Mesenchymal stem cell (in vitro differentiated cells and primary cell): Measurements from ENCODE around the gene RBM18.

Source experiments
- DNase-seq: peaks from one replicate; pipeline ENCODE4 v3.0.0-alpha.2; 2013
- H2AFZ ChIP-seq: one replicate; pipeline ENCODE4 v1.6.1; 2013; ENCODE audit warnings: low read depth, mild to moderate bottlenecking, control low read depth, inconsistent platforms, low read length, moderate library complexity
- H2AK5ac ChIP-seq: 2 replicates; pipeline ENCODE4 v1.6.1; 2013; ENCODE audit warnings: low read length, moderate library complexity, mild to moderate bottlenecking, inconsistent platforms; ENCODE audit not compliant: severe bottlenecking
- H2BK120ac ChIP-seq: one replicate; pipeline ENCODE4 v1.6.1; 2013; ENCODE audit warnings: low read depth, mild to moderate bottlenecking, inconsistent platforms, low read length, moderate library complexity
- H2BK12ac ChIP-seq, 2 experiments: one replicate each; pipeline ENCODE4 v1.6.1; 2013; ENCODE audit warnings: inconsistent platforms in 2 of 2, low read length in 2 of 2, mild to moderate bottlenecking in 2 of 2, moderate library complexity in 2 of 2, control low read depth in 1 of 2
- H2BK15ac ChIP-seq: one replicate; pipeline ENCODE4 v1.6.1; 2013; ENCODE audit warnings: mild to moderate bottlenecking, low read depth, inconsistent platforms; ENCODE audit not compliant: poor library complexity, severe bottlenecking
- H2BK5ac ChIP-seq: 2 replicates; pipeline ENCODE4 v1.6.1; 2013; ENCODE audit warnings: low read depth, mild to moderate bottlenecking, low read length, control low read depth, inconsistent platforms; ENCODE audit not compliant: poor library complexity, severe bottlenecking
- H3K14ac ChIP-seq, 2 experiments: one replicate each; pipeline ENCODE4 v1.6.1; 2013; ENCODE audit warnings: inconsistent platforms in 2 of 2, low read length in 2 of 2, control low read depth in 1 of 2, mild to moderate bottlenecking in 1 of 2, moderate library complexity in 1 of 2
- H3K18ac ChIP-seq, 2 experiments: one replicate each; pipeline ENCODE4 v1.6.1; 2013; ENCODE audit warnings: inconsistent platforms in 2 of 2, low read length in 2 of 2, control low read depth in 1 of 2, low read depth in 1 of 2, mild to moderate bottlenecking in 1 of 2
- H3K23ac ChIP-seq, 2 experiments: one replicate each; pipeline ENCODE4 v1.6.1; 2013; ENCODE audit warnings: inconsistent platforms in 2 of 2, low read length in 2 of 2, mild to moderate bottlenecking in 2 of 2, moderate library complexity in 2 of 2, control low read depth in 1 of 2
- H3K27ac ChIP-seq: 2 replicates; pipeline ENCODE4 v1.5.1; 2013; ENCODE audit warnings: mild to moderate bottlenecking, moderate library complexity, low read length, control low read depth, inconsistent platforms; ENCODE audit not compliant: poor library complexity, severe bottlenecking
- H3K27me3 ChIP-seq, 2 experiments: 2 replicates each; pipeline versions ENCODE4 v1.6.1 to v1.7.0; 2013; ENCODE audit warnings: low read length in 2 of 2, mild to moderate bottlenecking in 2 of 2, moderate library complexity in 2 of 2, control low read depth in 1 of 2, inconsistent platforms in 1 of 2; ENCODE audit not compliant: control insufficient read depth in 1 of 2, insufficient read depth in 1 of 2
- H3K36me3 ChIP-seq, 2 experiments: 2 replicates each; pipeline versions ENCODE4 v1.6.1 to v1.7.0; 2013; ENCODE audit warnings: low read length in 2 of 2, control low read depth in 1 of 2, inconsistent platforms in 1 of 2, low read depth in 1 of 2, mild to moderate bottlenecking in 1 of 2; ENCODE audit not compliant: insufficient read depth in 2 of 2, control insufficient read depth in 1 of 2
- H3K4ac ChIP-seq, 2 experiments: one replicate each; pipeline ENCODE4 v1.6.1; 2013; ENCODE audit warnings: inconsistent platforms in 2 of 2, low read length in 2 of 2, mild to moderate bottlenecking in 2 of 2, moderate library complexity in 2 of 2, control low read depth in 1 of 2, low read depth in 1 of 2
- H3K4me1 ChIP-seq: 2 replicates; pipeline ENCODE4 v1.6.1; 2013; ENCODE audit warnings: low read depth, low read length, control low read depth; ENCODE audit not compliant: control insufficient read depth, insufficient read depth
- H3K4me2 ChIP-seq: 2 replicates; pipeline ENCODE4 v1.6.1; 2013; ENCODE audit warnings: low read length, mild to moderate bottlenecking, inconsistent platforms; ENCODE audit not compliant: poor library complexity, severe bottlenecking
- H3K4me3 ChIP-seq, 2 experiments: 2 replicates each; pipeline versions ENCODE4 v1.5.1 to v1.7.0; 2013; ENCODE audit warnings: low read length in 2 of 2, mild to moderate bottlenecking in 2 of 2, control low read depth in 1 of 2, low read depth in 1 of 2; ENCODE audit not compliant: insufficient read depth in 1 of 2
- H3K79me1 ChIP-seq: replicated peaks from 2 replicates; pipeline ENCODE4 v1.6.1; 2013; ENCODE audit warnings: mild to moderate bottlenecking, control low read depth, low read length, inconsistent platforms; ENCODE audit not compliant: poor library complexity, severe bottlenecking
- H3K9ac ChIP-seq: 2 replicates; pipeline ENCODE4 v1.7.0; 2013; ENCODE audit warnings: mild to moderate bottlenecking, low read length, moderate library complexity
- H3K9me3 ChIP-seq: 2 replicates; pipeline ENCODE4 v1.7.0; 2013; ENCODE audit warnings: mild to moderate bottlenecking, low read length; ENCODE audit not compliant: control insufficient read depth
- H4K8ac ChIP-seq: one replicate; pipeline ENCODE4 v1.6.1; 2013; ENCODE audit warnings: inconsistent platforms, mild to moderate bottlenecking, low read length, moderate library complexity
- H4K91ac ChIP-seq: one replicate; pipeline ENCODE4 v1.6.1; 2013; ENCODE audit warnings: mild to moderate bottlenecking, low read length, inconsistent platforms
- WGBS: methylation state at CpG from one replicate; pipeline ENCODE4 v1.1.7; 2013; ENCODE audit warnings: mixed read lengths; 5-methylcytosine and 5-hydroxymethylcytosine counted together

RBM18 gene

DNA sequence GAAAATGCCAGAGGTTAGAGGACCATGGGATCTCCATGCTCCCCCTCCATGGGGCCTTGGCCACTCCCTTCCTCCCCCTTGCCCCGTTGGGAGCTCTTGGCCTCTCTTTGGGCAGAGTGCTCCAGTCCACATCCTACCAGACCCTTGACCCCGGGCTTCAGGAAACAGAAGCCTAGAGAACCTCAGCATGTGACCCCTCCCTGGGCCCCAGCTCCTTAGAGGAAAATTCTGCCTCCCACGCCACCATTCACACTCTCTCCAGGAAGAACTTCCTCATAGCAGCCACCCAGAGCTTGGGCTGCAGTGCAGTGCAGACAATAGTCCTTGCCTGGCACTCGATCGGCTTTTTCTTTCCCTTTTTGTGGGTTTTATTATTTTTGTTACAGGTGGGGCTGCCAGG lies 41.8 kb downstream of the RBM18 start:
- 30% methylated on average over 3 of the region's 5 CpGs for WGBS
- H3K79me1 ChIP-seq, result no peaks in the 10 kb centered on the region
- H3K4me1 ChIP-seq, result peaks cover 30% of the 10 kb centered on the region
- H2BK5ac ChIP-seq, result no peak overlapping the region
- H3K14ac ChIP-seq, result no peak overlapping the region
- no peak overlapping the region for H4K8ac ChIP-seq
- no peak overlapping the region for H3K18ac ChIP-seq
- no peak overlapping the region for H3K9ac ChIP-seq
- H3K4me2 ChIP-seq, result no peak overlapping the region
- H2BK15ac ChIP-seq, result no peak overlapping the region
- H3K23ac ChIP-seq, result no peak overlapping the region
- no peaks in the 10 kb centered on the region for H3K9me3 ChIP-seq
- H2BK120ac ChIP-seq, result no peak overlapping the region
- no peak overlapping the region for H2AK5ac ChIP-seq
- no peak overlapping the region for H3K4ac ChIP-seq
- no peaks in the 10 kb centered on the region for H3K36me3 ChIP-seq
- no peak overlapping the region for H3K27ac ChIP-seq
- H2AFZ ChIP-seq, result no peak overlapping the region
- H2BK12ac ChIP-seq, result no peak overlapping the region
- DNase-seq, result no peak
- peaks cover 100% of the 10 kb centered on the region in 2 experiments for H3K27me3 ChIP-seq
- H4K91ac ChIP-seq, result no peak overlapping the region
- H3K4me3 ChIP-seq, result no peak overlapping the region

- Histone ChIP-seq H3K36me3 (no peaks in the 10 kb centered on the region), H2AFZ (no peak overlapping the region), H3K18ac (no peak overlapping the region), H3K27ac (no peak overlapping the region), H3K14ac (no peak overlapping the region), H3K4me2 (no peak overlapping the region), H2BK12ac (no peak overlapping the region), H3K79me1 (no peaks in the 10 kb centered on the region), H2BK120ac (no peak overlapping the region), H2AK5ac (no peak overlapping the region), H4K91ac (no peak overlapping the region), H3K4me3 (no peak overlapping the region), H3K4me1 (peaks cover 24% of the 10 kb centered on the region), H2BK5ac (no peak overlapping the region), H3K27me3 (peaks cover 100% of the 10 kb centered on the region in 2 experiments), H4K8ac (no peak overlapping the region), H2BK15ac (no peak overlapping the region), H3K23ac (no peak overlapping the region), H3K4ac (no peak overlapping the region), H3K9me3 (no peaks in the 10 kb centered on the region), H3K9ac (no peak overlapping the region)
- 6% methylated on average over 21 of the region's 27 CpGs for WGBS
- no peak for DNase-seq
Measured at GRCh38 chr9:122221183-122221811, 43.3 kb downstream of the RBM18 start.

DNA sequence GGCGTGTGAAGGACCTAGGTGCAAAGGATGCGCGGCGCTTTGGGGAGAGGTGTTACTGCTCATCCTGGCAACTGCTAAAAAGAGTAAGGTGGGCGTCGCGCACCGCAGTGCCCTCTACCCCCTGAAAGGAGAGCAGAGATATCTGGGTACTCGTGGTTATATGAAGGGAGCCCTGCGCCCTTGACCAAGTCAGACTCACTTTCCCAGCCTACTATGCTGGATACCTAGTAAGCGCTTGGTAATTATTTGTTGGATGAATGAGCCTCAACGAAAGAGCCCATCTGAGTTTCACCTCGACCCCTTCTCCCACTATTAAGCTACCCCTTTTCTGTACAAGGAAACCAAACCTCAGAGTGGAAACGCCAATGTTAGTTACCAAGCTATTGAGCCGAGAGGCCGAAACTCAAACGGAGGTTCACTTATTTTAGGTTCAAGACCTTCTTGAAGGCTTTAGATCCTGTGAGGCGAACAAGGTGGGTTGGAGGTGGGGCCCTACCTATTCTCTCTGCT lies 43.9 kb downstream of the RBM18 start:
- no peak overlapping the region for H2BK15ac ChIP-seq
- no peak overlapping the region for H4K8ac ChIP-seq
- no peak overlapping the region for H2BK5ac ChIP-seq
- no peak overlapping the region for H3K27ac ChIP-seq
- no peak overlapping the region for H3K4me3 ChIP-seq
- no peak overlapping the region for H4K91ac ChIP-seq
- H3K4ac ChIP-seq, result no peak overlapping the region
- no peak overlapping the region for H2AK5ac ChIP-seq
- H3K4me1 ChIP-seq, result peaks cover 20% of the 10 kb centered on the region
- H3K18ac ChIP-seq, result no peak overlapping the region
- no peak overlapping the region for H3K9ac ChIP-seq
- H3K27me3 ChIP-seq, result peaks cover 100% of the 10 kb centered on the region in 2 experiments
- no peak overlapping the region for H3K14ac ChIP-seq
- H2BK120ac ChIP-seq, result no peak overlapping the region
- no peaks in the 10 kb centered on the region for H3K79me1 ChIP-seq
- H2AFZ ChIP-seq, result no peak overlapping the region
- H3K4me2 ChIP-seq, result no peak overlapping the region
- DNase-seq, result no peak
- WGBS, result 9% methylated on average over 15 of the region's 18 CpGs
- H2BK12ac ChIP-seq, result no peak overlapping the region
- H3K36me3 ChIP-seq, result no peaks in the 10 kb centered on the region
- no peak overlapping the region for H3K23ac ChIP-seq
- H3K9me3 ChIP-seq, result no peaks in the 10 kb centered on the region

- H2BK120ac ChIP-seq, result no peak overlapping the region
- no peak overlapping the region for H3K23ac ChIP-seq
- no peak overlapping the region for H2AFZ ChIP-seq
- H3K18ac ChIP-seq, result no peak overlapping the region
- WGBS, result under 1% methylated on average over 57 of the region's 57 CpGs
- no peak overlapping the region for H2BK5ac ChIP-seq
- no peak for DNase-seq
- H2AK5ac ChIP-seq, result no peak overlapping the region
- no peak overlapping the region for H3K4ac ChIP-seq
- no peaks in the 10 kb centered on the region for H3K36me3 ChIP-seq
- H4K91ac ChIP-seq, result no peak overlapping the region
- H3K27ac ChIP-seq, result no peak overlapping the region
- H3K14ac ChIP-seq, result no peak overlapping the region
- H3K4me1 ChIP-seq, result peaks cover 20% of the 10 kb centered on the region
- peaks cover 99 to 100% of the 10 kb centered on the region in 2 experiments for H3K27me3 ChIP-seq
- H3K9me3 ChIP-seq, result no peaks in the 10 kb centered on the region
- H3K79me1 ChIP-seq, result no peaks in the 10 kb centered on the region
- no peak overlapping the region for H3K9ac ChIP-seq
- peak overlapping the region; percentile 14 for H3K4me2 ChIP-seq
- no peak overlapping the region for H4K8ac ChIP-seq
- peak overlapping the region in 1 of 2 experiments; percentile 21 for H3K4me3 ChIP-seq
- H2BK15ac ChIP-seq, result no peak overlapping the region
- H2BK12ac ChIP-seq, result no peak overlapping the region
Measured at GRCh38 chr9:122219856-122220672, 44.6 kb downstream of the RBM18 start.
